SK-N-MC (cell line): ENCODE data around the gene RTN4RL1.

Source experiments
- EZH2 ChIP-seq: fragments of 200-600 bp; sonication (generic); IDR thresholded peaks from one replicate; pipeline ENCODE4 v1.6.1; 2017; ENCODE audit warnings: antibody characterized with exemption
- POLR2AphosphoS5 ChIP-seq: IDR thresholded peaks from 2 replicates; pipeline ENCODE4 v1.6.1; 2012; ENCODE audit warnings: mild to moderate bottlenecking, low read depth, low read length, borderline replicate concordance

GRCh38 chr17:2043785-2044184 lies 18.7 kb upstream of the RTN4RL1 start:
- TF ChIP-seq EZH2 (no peak), POLR2AphosphoS5 (no peak)
